DOHH2 (cell line): ENCODE data around the gene CCR9.

ENCODE experiments used
- H3F3A ChIP-seq: fragments of 200-600 bp; sonication (generic), shearing (Covaris generic); 2 replicates; pipeline ENCODE4 v1.6.0; 2016; ENCODE audit warnings: antibody characterized with exemption, mild to moderate bottlenecking; ENCODE audit not compliant: control insufficient read depth, insufficient read depth
- H3K27ac ChIP-seq: fragments of 200-600 bp; sonication (generic); 2 replicates; pipeline ENCODE4 v1.5.1; 2014; ENCODE audit warnings: low read depth, mild to moderate bottlenecking, low read length, moderate library complexity
- H3K27me3 ChIP-seq: fragments of 200-600 bp; sonication (generic); 2 replicates; pipeline ENCODE4 v1.6.1; 2014; ENCODE audit warnings: mild to moderate bottlenecking, low read length, mixed read lengths; ENCODE audit not compliant: control insufficient read depth
- H3K36me3 ChIP-seq: fragments of 200-600 bp; sonication (generic); 2 replicates; pipeline ENCODE4 v1.6.1; 2014; ENCODE audit warnings: mild to moderate bottlenecking, low read length, moderate library complexity, mixed read lengths; ENCODE audit not compliant: control insufficient read depth
- H3K4me1 ChIP-seq: fragments of 200-600 bp; sonication (generic); 2 replicates; pipeline ENCODE4 v1.6.1; 2014; ENCODE audit warnings: mild to moderate bottlenecking, low read length, mixed read lengths; ENCODE audit not compliant: control insufficient read depth
- H3K4me2 ChIP-seq: fragments of 200-600 bp; sonication (generic); 2 replicates; pipeline ENCODE4 v1.6.0; 2014; ENCODE audit warnings: mild to moderate bottlenecking, low read length, moderate library complexity
- H3K4me3 ChIP-seq: fragments of 200-600 bp; sonication (generic); 2 replicates; pipeline ENCODE4 v1.5.1; 2014; ENCODE audit warnings: mild to moderate bottlenecking, low read length, mixed read lengths
- H3K79me2 ChIP-seq: fragments of 200-600 bp; sonication (generic); 2 replicates; pipeline ENCODE4 v1.6.1; 2014; ENCODE audit warnings: mild to moderate bottlenecking, low read length, mixed read lengths; ENCODE audit not compliant: control insufficient read depth
- H3K9me2 ChIP-seq: fragments of 200-600 bp; sonication (generic); replicated peaks from 2 replicates; pipeline ENCODE4 v1.6.1; 2014; ENCODE audit warnings: mild to moderate bottlenecking, low read length, mixed read lengths; ENCODE audit not compliant: control insufficient read depth
- H3K9me3 ChIP-seq: fragments of 200-600 bp; sonication (generic); 2 replicates; pipeline ENCODE4 v1.6.1; 2014; ENCODE audit warnings: antibody characterized with exemption, low read length, mixed read lengths; ENCODE audit not compliant: control insufficient read depth, insufficient read depth
- H4K20me1 ChIP-seq: fragments of 200-600 bp; sonication (generic); 2 replicates; pipeline ENCODE4 v1.6.0; 2014; ENCODE audit warnings: low read depth, mild to moderate bottlenecking, antibody characterized with exemption, low read length, moderate library complexity; ENCODE audit not compliant: control insufficient read depth, insufficient read depth
- EZH2phosphoT487 ChIP-seq: fragments of 200-600 bp; sonication (generic); IDR thresholded peaks from 2 replicates; pipeline ENCODE4 v1.6.1; 2017; ENCODE audit warnings: borderline replicate concordance, mild to moderate bottlenecking, antibody characterized with exemption, low read length, moderate library complexity, mixed read lengths
- TF ChIP-seq, protein P1 (sequence below): fragments of 200-600 bp; sonication (generic); IDR thresholded peaks from one replicate; pipeline ENCODE4 v1.5.1; 2014; ENCODE audit warnings: antibody characterized with exemption, mild to moderate bottlenecking, low read depth, low read length; ENCODE audit not compliant: poor library complexity, severe bottlenecking

CCR9 gene

DNA sequence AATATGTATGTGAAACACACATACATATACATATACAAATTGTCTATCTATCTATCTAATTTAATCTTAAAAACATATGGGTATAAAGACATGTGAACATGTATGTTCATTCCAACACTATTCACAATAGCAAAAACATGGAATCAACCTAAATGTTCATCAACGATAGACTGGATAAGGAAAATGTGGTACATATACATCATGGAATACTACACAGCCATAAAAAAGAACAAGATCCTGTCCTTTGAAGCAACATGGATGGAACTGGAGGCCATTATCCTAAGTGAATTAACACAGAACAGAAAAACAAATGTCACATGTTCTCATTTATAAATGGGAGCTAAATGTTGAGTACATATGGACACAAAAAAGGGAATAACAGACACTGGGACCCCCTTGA, 5.8 kb downstream of the CCR9 start:
- Histone ChIP-seq H4K20me1 (no peaks in the 10 kb centered on the region), H3K4me3 (no peak overlapping the region), H3K27me3 (peaks cover 41% of the 10 kb centered on the region), H3K36me3 (no peaks in the 10 kb centered on the region), H3K4me1 (peaks cover 10% of the 10 kb centered on the region), H3K27ac (no peak overlapping the region), H3K4me2 (no peak overlapping the region), H3K9me3 (no peaks in the 10 kb centered on the region), H3F3A (no peaks in the 10 kb centered on the region), H3K79me2 (no peaks in the 10 kb centered on the region), H3K9me2 (no peaks in the 10 kb centered on the region)
- TF ChIP-seq, protein P1, sequence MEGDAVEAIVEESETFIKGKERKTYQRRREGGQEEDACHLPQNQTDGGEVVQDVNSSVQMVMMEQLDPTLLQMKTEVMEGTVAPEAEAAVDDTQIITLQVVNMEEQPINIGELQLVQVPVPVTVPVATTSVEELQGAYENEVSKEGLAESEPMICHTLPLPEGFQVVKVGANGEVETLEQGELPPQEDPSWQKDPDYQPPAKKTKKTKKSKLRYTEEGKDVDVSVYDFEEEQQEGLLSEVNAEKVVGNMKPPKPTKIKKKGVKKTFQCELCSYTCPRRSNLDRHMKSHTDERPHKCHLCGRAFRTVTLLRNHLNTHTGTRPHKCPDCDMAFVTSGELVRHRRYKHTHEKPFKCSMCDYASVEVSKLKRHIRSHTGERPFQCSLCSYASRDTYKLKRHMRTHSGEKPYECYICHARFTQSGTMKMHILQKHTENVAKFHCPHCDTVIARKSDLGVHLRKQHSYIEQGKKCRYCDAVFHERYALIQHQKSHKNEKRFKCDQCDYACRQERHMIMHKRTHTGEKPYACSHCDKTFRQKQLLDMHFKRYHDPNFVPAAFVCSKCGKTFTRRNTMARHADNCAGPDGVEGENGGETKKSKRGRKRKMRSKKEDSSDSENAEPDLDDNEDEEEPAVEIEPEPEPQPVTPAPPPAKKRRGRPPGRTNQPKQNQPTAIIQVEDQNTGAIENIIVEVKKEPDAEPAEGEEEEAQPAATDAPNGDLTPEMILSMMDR = no peak
- no peak for TF ChIP-seq EZH2phosphoT487

DNA sequence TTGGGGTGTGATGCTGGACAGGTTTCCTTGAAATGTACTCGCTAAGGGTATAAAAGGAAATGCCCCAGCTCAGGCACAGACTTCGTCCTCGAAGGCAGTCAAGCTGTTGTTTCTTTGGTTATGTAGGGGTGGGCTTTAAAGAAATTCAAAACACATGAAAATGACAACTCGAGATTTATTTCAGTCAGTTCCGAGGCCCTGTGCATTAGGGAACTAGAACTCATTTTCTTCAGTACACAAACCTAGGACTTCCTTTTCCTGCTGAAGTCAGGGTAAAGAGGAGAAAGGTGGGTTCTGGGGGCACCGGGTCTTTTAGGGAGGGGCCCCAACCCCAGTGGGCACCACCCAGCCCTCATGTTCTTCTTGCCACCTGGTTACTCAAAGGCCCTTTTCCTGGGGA, 7.7 kb downstream of the CCR9 start:
- Histone ChIP-seq H3K9me3 (no peaks in the 10 kb centered on the region), H3K79me2 (no peaks in the 10 kb centered on the region), H3K4me1 (peaks cover 9% of the 10 kb centered on the region), H3K4me3 (no peak overlapping the region), H3K4me2 (no peak overlapping the region), H3F3A (no peaks in the 10 kb centered on the region), H4K20me1 (no peaks in the 10 kb centered on the region), H3K36me3 (no peaks in the 10 kb centered on the region), H3K27me3 (peaks cover 41% of the 10 kb centered on the region), H3K27ac (no peak overlapping the region), H3K9me2 (no peaks in the 10 kb centered on the region)
- TF ChIP-seq EZH2phosphoT487 = no peak
- TF ChIP-seq, protein P1 = no peak

DNA sequence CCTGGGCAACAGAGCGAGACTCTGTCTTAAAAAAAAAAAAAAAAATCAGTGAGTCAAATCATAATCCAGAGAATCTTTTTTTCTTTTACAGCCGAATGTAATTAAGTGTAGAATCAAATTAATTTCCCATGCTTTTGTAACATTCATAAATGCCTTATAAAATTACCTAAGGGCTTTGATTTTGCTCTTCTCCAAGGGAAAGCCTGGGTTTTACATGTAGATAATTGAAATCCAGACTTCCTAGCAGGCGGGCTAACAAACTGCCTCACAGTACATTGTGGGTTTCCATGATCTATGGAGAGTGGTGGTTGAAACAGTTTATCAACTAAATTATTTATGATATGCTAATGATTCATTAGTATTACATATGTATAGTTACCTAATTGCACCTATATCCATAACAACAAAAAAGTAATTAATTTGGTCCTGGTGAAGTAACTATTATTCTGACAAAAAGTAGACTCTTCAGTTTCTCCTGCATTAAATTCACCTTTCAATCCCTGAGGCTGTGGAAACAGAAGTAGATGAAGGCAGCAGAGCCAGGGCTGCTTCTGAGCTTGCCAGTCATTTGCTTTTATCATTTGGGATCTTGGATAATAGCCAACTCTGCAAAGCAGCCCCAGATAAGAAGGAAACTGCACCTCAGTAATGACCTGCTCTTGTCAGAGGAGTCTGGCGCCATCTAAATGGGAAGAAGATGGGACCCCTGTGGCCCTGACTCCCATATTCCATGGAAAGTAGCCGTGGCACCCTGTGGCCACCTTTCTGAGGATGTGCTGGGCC, 9.5 kb downstream of the CCR9 start:
- TF ChIP-seq EZH2phosphoT487 = no peak
- TF ChIP-seq, protein P1 = no peak
- Histone ChIP-seq H3K4me1 (no peaks in the 10 kb centered on the region), H3K27me3 (peaks cover 35% of the 10 kb centered on the region), H3K4me2 (no peak overlapping the region), H3K36me3 (no peaks in the 10 kb centered on the region), H3K27ac (no peak overlapping the region), H3F3A (no peaks in the 10 kb centered on the region), H3K4me3 (no peak overlapping the region), H4K20me1 (no peaks in the 10 kb centered on the region), H3K9me2 (no peaks in the 10 kb centered on the region), H3K79me2 (no peaks in the 10 kb centered on the region), H3K9me3 (no peaks in the 10 kb centered on the region)
